C4-2B (cell line): ENCODE data around the gene CAMTA1.

Experiments used
- CTCF ChIP-seq: fragments of 450-650 bp; conservative IDR thresholded peaks from 2 replicates; pipeline ENCODE4 v1.5.1; 2017; ENCODE audit warnings: mild to moderate bottlenecking
- ZFX ChIP-seq: fragments of 450-650 bp; IDR thresholded peaks from 2 replicates; pipeline ENCODE4 v1.6.1; 2017

- no peak for TF ChIP-seq CTCF
- TF ChIP-seq ZFX = no peak
These were observed 909.6 kb downstream of the CAMTA1 start for GRCh38 chr1:7694600-7695496.
